HepG2 (cell line): Measurements from ENCODE around the gene CTXN1. TPM values are rescaled to one million over a fixed set of nuclear protein-coding genes. Genes with fewer than 3 reads are reported as not detected.

ENCODE experiments used
- ATAC-seq: fragments of 200-7000 bp; cut with Tn5 transposase; 3 replicates; pipeline ENCODE4 v1.9.1; 2020; ENCODE audit warnings: mild to moderate bottlenecking, moderate library complexity
- BruUV-seq: library from RNA; stranded (reverse); fragments of 400-500 nt; replicated peaks from 2 replicates; lab custom pipeline; 2021; lab: Mats Ljungman, UMichigan
- CTCF ChIA-PET: fragments of 300-600 bp; formaldehyde crosslinking; extraction: SDS; loops from one replicate; lab custom pipeline; 2021; ENCODE audit warnings: low total read pairs, inconsistent platforms, low intra/inter-chr PET ratio; lab: Yijun Ruan, JAX
- POLR2A ChIA-PET: fragments of 350-600 bp; sonication (Branson Sonifier 250); formaldehyde crosslinking; loops from one replicate; lab custom pipeline; 2020; ENCODE audit warnings: antibody characterized with exemption, inconsistent platforms; lab: Yijun Ruan, JAX
- DNase-seq: peaks from one replicate; pipeline ENCODE4 v3.0.0-alpha.2; 2015; ENCODE audit warnings: low spot score
- FAIRE-seq: peaks from 3 replicates; lab custom pipeline; 2011; peaks lifted over from hg19 to GRCh38; lab: Jason Lieb, UNC
- H2AFZ ChIP-seq: one replicate; pipeline ENCODE4 v1.6.1; 2011; ENCODE audit warnings: low read length, inconsistent platforms
- H3K27ac ChIP-seq: fragments of 300-600 bp; 3 replicates; pipeline ENCODE4 v1.8.0; 2011; ENCODE audit warnings: mixed run types, mild to moderate bottlenecking, mixed read lengths, low read length, inconsistent platforms; ENCODE audit not compliant: insufficient read depth; ENCODE audit errors: extremely low read length
- H3K27me3 ChIP-seq, 2 experiments: fragments of 200-600 bp in 1 of 2; 2 replicates in 1 of 2; 3 replicates in 1 of 2; pipeline versions ENCODE4 v1.6.0 to v1.8.0; 2011; ENCODE audit warnings: low read length in 2 of 2, mild to moderate bottlenecking in 2 of 2, moderate library complexity in 2 of 2, inconsistent platforms in 1 of 2; ENCODE audit not compliant: insufficient read depth in 2 of 2, control insufficient read depth in 1 of 2
- H3K36me3 ChIP-seq, 2 experiments: fragments of 200-600 bp in 1 of 2; replicated peaks in 1 of 2; 2 replicates in 1 of 2; 3 replicates in 1 of 2; pipeline versions ENCODE4 v1.5.1 to v1.8.0; 2011; ENCODE audit warnings: low read length in 2 of 2, inconsistent platforms in 1 of 2; ENCODE audit not compliant: insufficient read depth in 2 of 2, control insufficient read depth in 1 of 2
- H3K4me1 ChIP-seq: 2 replicates; pipeline ENCODE4 v1.5.1; 2012; ENCODE audit warnings: low read length, inconsistent platforms; ENCODE audit not compliant: insufficient read depth
- H3K4me2 ChIP-seq: 2 replicates; pipeline ENCODE4 v1.6.0; 2011; ENCODE audit warnings: low read depth, low read length, inconsistent platforms
- H3K4me3 ChIP-seq, 3 experiments: fragments of 200-600 bp in 1 of 3; sonication (generic), shearing (Covaris generic) in 1 of 3; replicated peaks in 1 of 3; 2 replicates each; pipeline ENCODE4 v1.5.1; 2011 to 2016; ENCODE audit warnings: low read length in 3 of 3, inconsistent platforms in 2 of 3, low read depth in 2 of 3, mild to moderate bottlenecking in 2 of 3, control low read depth in 1 of 3, mixed read lengths in 1 of 3; ENCODE audit not compliant: insufficient read depth in 1 of 3
- H3K79me2 ChIP-seq: one replicate; pipeline ENCODE4 v1.6.1; 2011; ENCODE audit warnings: low read length, inconsistent platforms; ENCODE audit not compliant: insufficient read depth
- H3K9ac ChIP-seq: 2 replicates; pipeline ENCODE4 v1.6.0; 2011; ENCODE audit warnings: mild to moderate bottlenecking, low read depth, low read length, inconsistent platforms; ENCODE audit not compliant: insufficient read depth
- H3K9me3 ChIP-seq: 2 replicates; pipeline ENCODE4 v1.5.1; 2012; ENCODE audit warnings: mild to moderate bottlenecking, low read length
- H4K20me1 ChIP-seq: 2 replicates; pipeline ENCODE4 v1.6.0; 2011; ENCODE audit warnings: inconsistent platforms, mild to moderate bottlenecking, low read length, moderate library complexity; ENCODE audit not compliant: insufficient read depth
- KLF11 ChIP-seq: IDR thresholded peaks from 2 replicates; pipeline ENCODE4 v1.6.1; 2016; ENCODE audit warnings: missing compliant biosample characterization
- MBNL3 ChIP-seq: fragments of 250-450 bp; sonication (Bioruptor Pico); conservative IDR thresholded peaks from 2 replicates; pipeline ENCODE4 v1.8.0; 2022; ENCODE audit warnings: mild to moderate bottlenecking, inconsistent platforms
- MZF1 ChIP-seq: sonication (generic); formaldehyde crosslinking; IDR thresholded peaks from 2 replicates; pipeline ENCODE4 v1.8.1; 2023; ENCODE audit warnings: mild to moderate bottlenecking, missing genetic modification reagents, borderline replicate concordance
- NCOA1 ChIP-seq: sonication (generic); formaldehyde crosslinking; IDR thresholded peaks from 2 replicates; pipeline ENCODE4 v1.9.0; 2021; ENCODE audit warnings: missing genetic modification reagents
- PATZ1 ChIP-seq: sonication (generic); formaldehyde crosslinking; IDR thresholded peaks from 2 replicates; pipeline ENCODE4 v1.4.0; 2020; ENCODE audit warnings: missing genetic modification reagents
- RCOR2 ChIP-seq: IDR thresholded peaks from 2 replicates; pipeline ENCODE4 v1.6.1; 2016; ENCODE audit warnings: missing biosample characterization, missing genetic modification reagents
- RFXANK ChIP-seq: IDR thresholded peaks from 2 replicates; pipeline ENCODE4 v1.6.1; 2016
- RFXAP ChIP-seq: sonication (generic); formaldehyde crosslinking; IDR thresholded peaks from 2 replicates; pipeline ENCODE4 v1.4.0; 2020; ENCODE audit warnings: missing genetic modification reagents, borderline replicate concordance
- SMAD9 ChIP-seq: sonication (generic); formaldehyde crosslinking; IDR thresholded peaks from 2 replicates; pipeline ENCODE4 v1.5.1; 2020; ENCODE audit warnings: mild to moderate bottlenecking, missing genetic modification reagents
- UBTF ChIP-seq: sonication (generic); formaldehyde crosslinking; IDR thresholded peaks from 2 replicates; pipeline ENCODE4 v1.4.0; 2020; ENCODE audit warnings: mild to moderate bottlenecking, missing genetic modification reagents
- ZBTB42 ChIP-seq: sonication (generic); formaldehyde crosslinking; IDR thresholded peaks from 2 replicates; pipeline ENCODE4 v1.5.0; 2020; ENCODE audit warnings: mild to moderate bottlenecking, missing genetic modification reagents
- ZNF567 ChIP-seq: sonication (generic); formaldehyde crosslinking; IDR thresholded peaks from 2 replicates; pipeline ENCODE4 v1.8.1; 2023; ENCODE audit warnings: mild to moderate bottlenecking, missing genetic modification reagents, borderline replicate concordance
- WGBS: methylation state at CpG from one replicate; pipeline ENCODE4 v1.1.6; 2017; ENCODE audit warnings: low lambda C conversion rate; 5-methylcytosine and 5-hydroxymethylcytosine counted together
- in situ Hi-C: cut with HindIII; loops from 2 replicates; pipeline ENCODE4 v1.10.0; 2017; ENCODE audit warnings: low pct_unique_long_range_greater_than_20kb; ENCODE audit not compliant: extremely low pct_ligation_motif_present
- intact Hi-C: fragments of 100-400 bp; cut with micrococcal nuclease; formaldehyde crosslinking; loops from one replicate; pipeline ENCODE4 v1.10.0; 2022; ENCODE audit not compliant: unreplicated experiment
- polyA plus RNA-seq, 8 experiments: library from polyadenylated mRNA; depleted of rRNA in 3 of 8; stranded (reverse) in 7 of 8; unstranded in 1 of 8; fragments of >200 nt; fragmentation: Illumina TruSeq in 4 of 8; extraction: Trizol in 4 of 8; gene quantifications; 2 replicates each; pipeline versions ENCODE4 v1.2.1 to v1.2.3, GENCODE V29; 2011 to 2016; ENCODE audit warnings: low read depth in 4 of 8, missing spikeins in 1 of 8, mixed read lengths in 1 of 8; ENCODE audit not compliant: insufficient read depth in 1 of 8
- total RNA-seq, 5 experiments: library from RNA; depleted of rRNA; stranded (reverse); fragments of >200 nt; fragmentation: Illumina TruSeq; extraction: Trizol; gene quantifications; 2 replicates each; pipeline ENCODE4 v1.2.3, GENCODE V29; 2016; ENCODE audit warnings: low read depth in 1 of 5
- TF ChIP-seq, protein P1 (sequence below): sonication (generic); formaldehyde crosslinking; IDR thresholded peaks from 2 replicates; pipeline ENCODE4 v1.4.0; 2020; ENCODE audit warnings: missing genetic modification reagents, borderline replicate concordance

The CTXN1 gene
- total and polyA plus RNA-seq, 2 of the 13 experiments (the other 11 are each of a cell fraction or from before 2014, with no cell fraction given), result 0.11 TPM; not detected in 1

GRCh38 chr19:7919610-7920518 is 6.1 kb downstream of the CTXN1 start, which contains the start of gene SNAPC2 (continued):
- no peak for TF ChIP-seq ZBTB42 (CRISPR knock-in tag)

DNA sequence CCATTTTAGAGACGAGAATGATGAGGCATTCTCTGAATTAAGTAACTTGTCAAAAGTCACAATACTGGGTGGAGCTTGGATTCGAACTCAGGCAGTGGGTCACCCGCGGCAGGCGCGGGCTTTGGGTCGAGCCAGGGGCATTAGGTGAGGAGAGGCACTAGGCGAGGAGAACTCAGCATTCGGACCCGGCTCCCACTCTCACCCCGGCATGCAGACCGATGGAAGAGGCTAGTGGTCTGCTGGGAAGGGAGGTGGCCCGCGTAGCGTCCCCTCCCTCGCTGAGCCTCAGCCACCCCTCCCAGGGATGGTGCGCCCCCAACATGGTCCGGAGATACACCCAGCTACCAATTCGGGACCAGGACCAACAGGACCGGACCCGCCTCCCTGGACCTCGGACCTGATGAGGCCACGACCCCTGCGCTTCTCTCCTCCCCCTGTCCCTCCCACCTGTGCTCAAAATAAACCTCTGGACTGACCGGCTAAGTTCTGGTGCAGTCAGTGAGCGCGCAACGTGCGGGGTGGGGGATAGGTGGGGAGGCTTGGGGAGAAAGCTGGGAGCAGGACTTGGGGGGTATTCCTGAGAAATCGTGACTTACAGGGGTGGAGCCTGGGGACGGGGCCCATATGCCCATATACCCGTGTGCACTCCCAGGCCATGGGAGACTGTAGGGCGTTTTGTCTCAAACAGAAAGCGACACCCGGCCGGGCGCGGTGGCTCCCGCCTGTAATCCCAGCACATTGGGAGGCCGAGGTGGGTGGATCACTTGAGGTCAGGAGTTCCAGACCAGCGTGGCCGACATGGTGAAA is 7.1 kb downstream of the CTXN1 start:
- Histone ChIP-seq H3K4me3 (peak overlapping the region; percentile 85 to 89 (median 87)), H2AFZ (no peak overlapping the region), H3K4me2 (peak overlapping the region; percentile 91), H3K79me2 (no peaks in the 10 kb centered on the region), H3K27me3 (no peaks in the 10 kb centered on the region; a peak in 1 of 5 replicates), H3K9ac (peak overlapping the region; percentile 86), H3K36me3 (peaks cover 5 to 10% of the 10 kb centered on the region in 2 experiments; a peak in 2 of 5 replicates), H3K4me1 (peaks cover 41% of the 10 kb centered on the region), H4K20me1 (peaks cover 5% of the 10 kb centered on the region; the same call in 1 of the 2 replicates), H3K27ac (peak overlapping the region; percentile 92), H3K9me3 (no peaks in the 10 kb centered on the region)
- in situ Hi-C loops, result no loop called here
- FAIRE-seq (peak; percentile 91), ATAC-seq (peak; percentile 45), DNase-seq (peak; percentile 81)
- intact Hi-C loops, result no loop called here
- ChIA-PET POLR2A (interaction anchor here (0.7 to 6.4 kb wide), 13 partner anchors 11 to 66 kb away, joined by 4 to 85 read pairs (median 19); partner anchors contain the start of genes LRRC8E, MAP2K7 and TIMM44), CTCF (no interaction called here)
- 7% methylated on average over 23 of the region's 42 CpGs for WGBS
- BruUV-seq, result no TSS peak
- TF ChIP-seq, protein P1, sequence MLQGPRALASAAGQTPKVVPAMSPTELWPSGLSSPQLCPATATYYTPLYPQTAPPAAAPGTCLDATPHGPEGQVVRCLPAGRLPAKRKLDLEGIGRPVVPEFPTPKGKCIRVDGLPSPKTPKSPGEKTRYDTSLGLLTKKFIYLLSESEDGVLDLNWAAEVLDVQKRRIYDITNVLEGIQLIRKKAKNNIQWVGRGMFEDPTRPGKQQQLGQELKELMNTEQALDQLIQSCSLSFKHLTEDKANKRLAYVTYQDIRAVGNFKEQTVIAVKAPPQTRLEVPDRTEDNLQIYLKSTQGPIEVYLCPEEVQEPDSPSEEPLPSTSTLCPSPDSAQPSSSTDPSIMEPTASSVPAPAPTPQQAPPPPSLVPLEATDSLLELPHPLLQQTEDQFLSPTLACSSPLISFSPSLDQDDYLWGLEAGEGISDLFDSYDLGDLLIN, result no peak
- TF ChIP-seq RFXAP (0 out of 2 replicates have a peak, but pooled peaks have one; percentile 60), MZF1 (CRISPR knock-in tag) (no peak), ZNF567 (no peak), RFXANK (CRISPR knock-in tag) (no peak), MBNL3 (no peak), NCOA1 (CRISPR knock-in tag) (no peak), KLF11 (CRISPR knock-in tag) (no peak), UBTF (no peak), SMAD9 (CRISPR knock-in tag) (no peak), RCOR2 (CRISPR knock-in tag) (no peak), PATZ1 (CRISPR knock-in tag) (peak; percentile 94)
